ENCODE measurements around the gene SEC14L5.

- TF ChIP-seq, protein P1, sequence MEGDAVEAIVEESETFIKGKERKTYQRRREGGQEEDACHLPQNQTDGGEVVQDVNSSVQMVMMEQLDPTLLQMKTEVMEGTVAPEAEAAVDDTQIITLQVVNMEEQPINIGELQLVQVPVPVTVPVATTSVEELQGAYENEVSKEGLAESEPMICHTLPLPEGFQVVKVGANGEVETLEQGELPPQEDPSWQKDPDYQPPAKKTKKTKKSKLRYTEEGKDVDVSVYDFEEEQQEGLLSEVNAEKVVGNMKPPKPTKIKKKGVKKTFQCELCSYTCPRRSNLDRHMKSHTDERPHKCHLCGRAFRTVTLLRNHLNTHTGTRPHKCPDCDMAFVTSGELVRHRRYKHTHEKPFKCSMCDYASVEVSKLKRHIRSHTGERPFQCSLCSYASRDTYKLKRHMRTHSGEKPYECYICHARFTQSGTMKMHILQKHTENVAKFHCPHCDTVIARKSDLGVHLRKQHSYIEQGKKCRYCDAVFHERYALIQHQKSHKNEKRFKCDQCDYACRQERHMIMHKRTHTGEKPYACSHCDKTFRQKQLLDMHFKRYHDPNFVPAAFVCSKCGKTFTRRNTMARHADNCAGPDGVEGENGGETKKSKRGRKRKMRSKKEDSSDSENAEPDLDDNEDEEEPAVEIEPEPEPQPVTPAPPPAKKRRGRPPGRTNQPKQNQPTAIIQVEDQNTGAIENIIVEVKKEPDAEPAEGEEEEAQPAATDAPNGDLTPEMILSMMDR (conservative IDR thresholded peaks at IDR 0.05) = no peak
- TF ChIP-seq EZH2 (IDR thresholded peaks at IDR 0.05; ENCODE audit: low read depth) = no peak
Observed at GRCh38 chr16:4924593-4925292, 33.4 kb upstream of the SEC14L5 start.
